ENCODE data around the gene PACSIN2.
A peak's percentile ranks its signal among the peaks of the same experiment; 100 is the strongest.
"Not testable (repeated sequence)": the region's sequence is repeated elsewhere in the genome, so short reads cannot be mapped to it uniquely, and the experiment has no call there.

The PACSIN2 gene

GRCh38 chr22:43031617-43032016 lies 16.7 kb upstream of the PACSIN2 start:
- no peak for DNase-seq (ENCODE audit: low read depth)
- no peak for TF ChIP-seq CTCF (conservative IDR thresholded peaks at IDR 0.05; ENCODE audit: control insufficient read depth, insufficient read depth, low read depth, low read length)
- H3K4me3 ChIP-seq (ENCODE audit: control insufficient read depth, low read depth, low read length) = no peak overlapping the region

- DNase-seq (ENCODE audit: low read depth) = no peak
- no peak overlapping the region for H3K4me3 ChIP-seq (ENCODE audit: control insufficient read depth, low read depth, low read length)
- no peak for TF ChIP-seq CTCF (conservative IDR thresholded peaks at IDR 0.05; ENCODE audit: control insufficient read depth, insufficient read depth, low read depth, low read length)
Observed at GRCh38 chr22:43018615-43019014, 3.7 kb upstream of the PACSIN2 start.

GRCh38 chr22:43017525-43018460 lies 2.8 kb upstream of the PACSIN2 start:
- H3K4me3 ChIP-seq (ENCODE audit: control insufficient read depth, low read depth, low read length) = no peak overlapping the region
- TF ChIP-seq CTCF (conservative IDR thresholded peaks at IDR 0.05; ENCODE audit: control insufficient read depth, insufficient read depth, low read depth, low read length) = no peak
- DNase-seq (ENCODE audit: low read depth) = no peak

- DNase-seq (ENCODE audit: low read depth); H3K4me3 ChIP-seq (ENCODE audit: control insufficient read depth, low read depth, low read length): not testable (repeated sequence)
Observed at GRCh38 chr22:43016150-43016549, 1.2 kb upstream of the PACSIN2 start.

- no peak for TF ChIP-seq CTCF (conservative IDR thresholded peaks at IDR 0.05; ENCODE audit: control insufficient read depth, insufficient read depth, low read depth, low read length)
- no peak for DNase-seq (ENCODE audit: low read depth)
- peak overlapping the region; percentile 66 for H3K4me3 ChIP-seq (ENCODE audit: control insufficient read depth, low read depth, low read length)
Observed at GRCh38 chr22:43015677-43016042, 711 bp upstream of the PACSIN2 start.

GRCh38 chr22:43014316-43014868 lies 557 bp downstream of the PACSIN2 start:
- no peak for TF ChIP-seq CTCF (conservative IDR thresholded peaks at IDR 0.05; ENCODE audit: control insufficient read depth, insufficient read depth, low read depth, low read length)
- DNase-seq (ENCODE audit: low read depth) = no peak
- H3K4me3 ChIP-seq (ENCODE audit: control insufficient read depth, low read depth, low read length) = peak overlapping the region; percentile 80
